Stimulated activated naive CD4-positive, alpha-beta T cell treated with Interleukin-2 at 50 U/mL for 16 hours (primary cell): ENCODE results near the gene GOLGA8A.
"Not testable (repeated sequence)": the region's sequence is repeated elsewhere in the genome, so short reads cannot be mapped to it uniquely, and the experiment has no call there.

Experiments
- DNase-seq: peaks from one replicate; lab custom pipeline; 2025; lab: John Stamatoyannopoulos, UW

The GOLGA8A gene

GRCh38 chr15:34408973-34409372 is 28.6 kb downstream of the GOLGA8A start:
- not testable (repeated sequence) for DNase-seq

- not testable (repeated sequence) for DNase-seq
These were observed 33.7 kb downstream of the GOLGA8A start for GRCh38 chr15:34403899-34404298.

GRCh38 chr15:34403160-34403598 is 34.4 kb downstream of the GOLGA8A start:
- DNase-seq: not testable (repeated sequence)

GRCh38 chr15:34397637-34398259 is 39.9 kb downstream of the GOLGA8A start:
- not testable (repeated sequence) for DNase-seq

GRCh38 chr15:34392981-34393380 is 44.6 kb downstream of the GOLGA8A start:
- not testable (repeated sequence) for DNase-seq

GRCh38 chr15:34389594-34390086 is 48.0 kb downstream of the GOLGA8A start:
- DNase-seq: not testable (repeated sequence)
